ENCODE data around the gene CFAP70.
"Not testable (repeated sequence)": the region's sequence is repeated elsewhere in the genome, so short reads cannot be mapped to it uniquely, and the experiment has no call there.

The CFAP70 gene

GRCh38 chr10:73358331-73359279, at the start of gene CFAP70:
Gene CFAP70, minus strand, starts transcription at chr10:73358864. Its CDS starts 4,068 bp downstream, at chr10:73354796.
- peak; percentile 89 for DNase-seq (ENCODE audit: extremely low spot score, insufficient read length, low read depth)
- peak; percentile 99 for FAIRE-seq

- DNase-seq (ENCODE audit: extremely low spot score, insufficient read length, low read depth) (no peak), FAIRE-seq (no peak)
These were observed 49.4 kb upstream of the CFAP70 start for GRCh38 chr10:73408061-73408460.

- FAIRE-seq (no peak), DNase-seq (ENCODE audit: extremely low spot score, insufficient read length, low read depth) (no peak)
These were observed 48.8 kb upstream of the CFAP70 start for GRCh38 chr10:73407495-73407894.

DNA sequence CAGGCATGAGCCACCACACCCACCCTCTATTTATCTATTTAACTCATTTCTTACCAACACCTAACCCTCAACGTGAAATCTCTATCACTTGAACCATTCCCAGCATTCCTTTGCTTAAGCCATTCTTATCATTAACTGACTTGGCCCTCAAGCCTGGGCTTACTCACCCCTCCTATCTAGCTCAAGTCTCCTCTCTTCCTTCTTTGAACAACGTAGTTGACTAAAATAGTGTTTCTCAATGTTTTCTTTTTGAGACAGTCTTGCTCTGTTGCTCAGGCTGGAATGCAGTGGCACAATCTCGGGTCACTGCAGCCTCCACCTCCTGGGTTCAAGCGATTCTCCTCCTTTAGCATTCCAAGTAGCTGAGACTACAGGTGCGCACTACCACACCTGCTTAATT, 48.2 kb upstream of the CFAP70 start:
- DNase-seq (ENCODE audit: extremely low spot score, insufficient read length, low read depth) = no peak
- no peak for FAIRE-seq

DNA sequence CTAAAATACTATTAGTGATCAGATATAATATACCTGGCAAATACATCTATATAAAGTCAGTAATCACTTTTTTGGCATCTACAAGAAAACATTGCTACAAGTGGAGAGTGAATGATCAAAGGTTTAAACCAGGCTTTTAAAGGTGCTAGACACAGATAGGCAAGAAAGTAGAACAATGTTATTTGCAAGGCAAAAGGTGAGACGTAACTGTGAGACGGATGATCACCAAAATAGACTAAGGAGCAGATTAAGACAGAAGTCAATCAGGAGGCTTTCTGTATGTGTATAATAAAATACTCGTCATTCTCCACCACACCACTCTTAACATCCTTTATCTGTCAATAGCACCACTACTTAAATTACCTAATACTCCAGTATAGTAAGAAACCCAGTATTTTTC, 46.9 kb upstream of the CFAP70 start:
- DNase-seq (ENCODE audit: extremely low spot score, insufficient read length, low read depth) (no peak), FAIRE-seq (peak; percentile 41)

GRCh38 chr10:73404690-73405089, 46.0 kb upstream of the CFAP70 start:
- DNase-seq (ENCODE audit: extremely low spot score, insufficient read length, low read depth) = no peak
- FAIRE-seq = no peak

DNA sequence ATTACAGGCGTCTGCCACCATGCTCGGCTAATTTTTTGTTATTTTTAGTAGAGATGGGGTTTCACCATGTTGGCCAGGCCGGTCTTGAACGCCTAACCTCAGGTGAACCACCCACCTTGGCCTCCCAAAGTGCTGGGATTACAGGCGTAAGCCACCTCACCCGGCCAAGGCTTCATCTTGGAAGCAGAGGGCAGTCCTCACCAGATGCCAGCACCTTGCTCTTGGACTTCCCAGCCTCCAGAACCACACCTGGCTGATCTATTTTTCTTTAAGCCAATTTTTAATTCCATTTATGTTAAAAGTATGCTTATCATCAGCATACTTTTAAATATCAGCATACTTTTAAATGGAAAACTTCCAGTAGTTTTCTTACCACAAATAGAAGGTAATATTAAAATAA, 43.0 kb upstream of the CFAP70 start:
- DNase-seq (ENCODE audit: extremely low spot score, insufficient read length, low read depth) = no peak
- FAIRE-seq = no peak

DNA sequence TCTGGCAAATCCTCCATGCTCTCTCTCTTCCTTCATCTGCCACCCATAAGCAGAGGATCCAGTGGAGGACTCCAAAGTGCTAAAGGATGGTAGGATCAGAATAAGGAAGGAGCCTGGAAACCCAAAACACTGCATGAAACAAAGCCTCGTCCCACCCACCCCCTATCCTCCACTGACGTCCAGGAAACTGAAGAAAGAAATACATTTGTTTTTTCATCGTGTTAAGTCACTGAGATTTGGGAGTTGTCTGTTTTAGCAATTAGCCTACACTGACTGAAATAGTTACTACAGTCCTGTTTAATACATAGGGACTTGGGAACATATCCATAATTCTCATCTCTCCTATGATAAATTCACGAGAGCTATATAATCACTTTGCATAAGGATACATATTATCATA, 40.4 kb upstream of the CFAP70 start:
- DNase-seq (ENCODE audit: extremely low spot score, insufficient read length, low read depth) (no peak), FAIRE-seq (no peak)

GRCh38 chr10:73398024-73398423, 39.4 kb upstream of the CFAP70 start:
- no peak for FAIRE-seq
- no peak for DNase-seq (ENCODE audit: extremely low spot score, insufficient read length, low read depth)

- FAIRE-seq; DNase-seq (ENCODE audit: extremely low spot score, insufficient read length, low read depth): not testable (repeated sequence)
These were observed 35.7 kb upstream of the CFAP70 start for GRCh38 chr10:73394325-73394724.

GRCh38 chr10:73388228-73388627, 29.6 kb upstream of the CFAP70 start:
- FAIRE-seq (no peak), DNase-seq (ENCODE audit: extremely low spot score, insufficient read length, low read depth) (no peak)

GRCh38 chr10:73386583-73386982, 27.9 kb upstream of the CFAP70 start:
- no peak for DNase-seq (ENCODE audit: extremely low spot score, insufficient read length, low read depth)
- no peak for FAIRE-seq

- DNase-seq (ENCODE audit: extremely low spot score, insufficient read length, low read depth) (no peak), FAIRE-seq (no peak)
These were observed 20.5 kb upstream of the CFAP70 start for GRCh38 chr10:73379064-73379748.

- DNase-seq (ENCODE audit: extremely low spot score, insufficient read length, low read depth) (no peak), FAIRE-seq (no peak)
These were observed 18.0 kb upstream of the CFAP70 start for GRCh38 chr10:73376679-73377078.

DNA sequence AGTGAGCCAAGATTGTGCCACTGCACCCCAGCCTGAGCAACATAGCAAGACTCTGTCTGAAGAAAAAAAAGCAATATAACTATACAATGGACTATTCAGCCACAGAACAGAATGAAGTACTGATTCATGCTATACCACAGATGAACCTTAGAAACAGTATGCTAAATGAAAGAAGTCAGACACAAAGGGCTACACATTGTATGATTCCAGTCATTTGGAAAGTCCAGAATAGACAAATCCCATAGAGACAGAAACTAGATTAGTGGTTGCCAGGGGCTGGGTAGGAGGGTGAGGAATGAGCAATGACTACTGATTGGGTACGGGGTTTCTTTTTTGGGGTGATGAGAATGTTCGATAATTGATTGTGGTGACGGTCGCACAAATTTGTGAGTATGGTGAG, 9.6 kb upstream of the CFAP70 start:
- no peak for DNase-seq (ENCODE audit: extremely low spot score, insufficient read length, low read depth)
- no peak for FAIRE-seq

DNA sequence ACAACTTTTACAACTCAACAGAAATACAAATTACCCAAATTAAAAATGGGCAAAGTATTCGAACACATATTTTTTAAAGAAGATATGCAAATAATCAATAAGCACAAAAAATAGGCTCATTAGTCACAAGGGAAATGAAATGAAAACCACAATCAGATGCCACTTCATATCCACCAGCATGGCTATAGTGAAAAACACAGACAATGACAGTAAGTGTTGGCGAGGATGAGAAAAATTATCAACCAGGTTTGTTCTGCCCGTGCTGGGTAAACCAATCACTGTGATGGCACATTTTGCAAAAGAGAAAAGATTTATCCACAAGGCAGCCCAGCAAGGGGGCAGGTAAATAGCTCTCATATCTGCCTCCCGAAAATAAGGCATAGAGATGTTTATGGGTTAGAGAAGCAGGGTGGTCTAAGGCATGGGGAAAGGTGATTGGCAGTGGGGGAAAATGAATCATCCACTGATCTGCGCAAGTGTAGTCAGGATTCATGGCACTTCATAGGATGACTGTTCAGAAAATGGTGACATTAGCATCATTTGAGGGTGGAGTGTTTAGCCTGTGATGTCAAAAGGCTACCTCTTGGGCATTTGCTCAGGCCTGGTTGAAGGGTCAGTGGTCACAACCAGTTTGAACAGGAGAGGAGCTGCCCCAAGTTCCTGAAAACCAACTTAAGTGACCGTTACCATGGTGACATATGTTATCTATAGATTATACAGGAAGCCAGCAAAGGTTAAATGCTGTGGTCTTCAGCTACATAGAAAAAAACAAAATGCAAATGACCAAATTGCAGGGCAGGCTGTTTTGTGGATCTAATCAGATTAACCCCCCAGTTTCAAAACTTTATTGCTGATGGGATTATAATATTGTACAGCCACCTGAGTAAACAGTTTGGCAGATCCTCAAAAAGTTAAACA, 8.0 kb upstream of the CFAP70 start:
- FAIRE-seq = no peak
- DNase-seq (ENCODE audit: extremely low spot score, insufficient read length, low read depth) = peak; percentile 5

DNA sequence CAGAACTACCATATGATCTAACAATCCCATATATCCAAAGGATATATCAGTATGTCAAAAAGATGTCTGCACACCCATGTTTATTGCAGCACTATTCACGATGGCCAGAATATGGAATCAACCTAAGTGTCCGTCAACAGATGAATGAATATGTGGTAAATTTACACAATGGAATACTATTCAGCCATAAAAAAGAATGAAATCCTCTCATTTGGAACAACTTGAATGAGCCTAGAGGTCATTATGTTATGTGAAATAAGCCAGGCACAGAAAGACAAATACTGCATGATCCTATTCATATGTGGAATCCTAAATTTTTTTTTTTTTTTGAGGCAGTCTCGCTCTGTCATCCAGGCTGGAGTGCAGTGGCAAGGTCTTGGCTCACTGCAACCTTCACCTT, 6.3 kb upstream of the CFAP70 start:
- FAIRE-seq = no peak
- no peak for DNase-seq (ENCODE audit: extremely low spot score, insufficient read length, low read depth)

DNA sequence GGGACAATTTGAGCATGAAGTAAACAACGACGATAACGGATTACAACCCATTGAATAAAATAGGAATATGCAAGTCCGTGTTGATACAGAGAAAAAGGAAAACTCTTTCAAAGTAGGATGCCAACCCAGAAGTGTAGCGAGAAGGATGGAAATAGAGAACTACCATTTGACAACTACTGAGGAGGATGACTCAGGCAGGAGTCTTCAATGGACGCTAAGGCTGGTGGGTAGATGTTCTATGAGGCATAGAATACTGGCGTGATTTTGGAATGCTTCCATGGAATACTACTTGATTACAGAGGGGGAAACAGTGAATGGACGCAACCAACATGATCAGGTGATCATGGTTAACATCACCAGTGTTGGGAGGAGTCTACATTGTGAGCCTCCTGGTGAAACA, 828 bp upstream of the CFAP70 start:
- no peak for FAIRE-seq

GRCh38 chr10:73357821-73358220, 843 bp downstream of the CFAP70 start:
- DNase-seq (ENCODE audit: extremely low spot score, insufficient read length, low read depth) = no peak
- FAIRE-seq = no peak

More for the DNA sequence above, 828 bp upstream of the CFAP70 start:
- no peak for DNase-seq (ENCODE audit: extremely low spot score, insufficient read length, low read depth)

- no peak for DNase-seq (ENCODE audit: extremely low spot score, insufficient read length, low read depth)
These were observed 1.5 kb downstream of the CFAP70 start for GRCh38 chr10:73357166-73357565.

More at GRCh38 chr10:73357166-73357565, 1.5 kb downstream of the CFAP70 start:
- no peak for FAIRE-seq
